IMR-90 (cell line): ENCODE measurements around the gene DYNLT5. TPM values are rescaled to one million over a fixed set of nuclear protein-coding genes. Genes with fewer than 3 reads are reported as not detected.

Experiments
- ATAC-seq: fragments of 200-7000 bp; cut with Tn5 transposase; 2 replicates; pipeline ENCODE4 v1.9.1; 2020; ENCODE audit warnings: low read depth, mild to moderate bottlenecking, moderate library complexity
- BruUV-seq: library from RNA; stranded (reverse); fragments of 400-500 nt; replicated peaks from 2 replicates; lab custom pipeline; 2021; lab: Mats Ljungman, UMichigan
- CTCF ChIA-PET: fragments of 300-600 bp; formaldehyde crosslinking; extraction: SDS; loops from one replicate; lab custom pipeline; 2021; ENCODE audit warnings: antibody characterized with exemption; lab: Yijun Ruan, JAX
- POLR2A ChIA-PET: fragments of 300-600 bp; sonication (Branson Sonifier 250); formaldehyde crosslinking; loops from one replicate; lab custom pipeline; 2022; ENCODE audit warnings: antibody characterized with exemption; ENCODE audit not compliant: unreplicated experiment; lab: Charles Lee
- DNase-seq: peaks from one replicate; pipeline ENCODE4 v3.0.0; 2013
- H2AFZ ChIP-seq: replicated peaks from 2 replicates; pipeline ENCODE3; 2013; ENCODE audit warnings: low read length, mild to moderate bottlenecking; ENCODE audit not compliant: poor library complexity
- H2AK5ac ChIP-seq: 2 replicates; pipeline ENCODE4 v1.6.1; 2013; ENCODE audit warnings: low read depth, low read length, inconsistent platforms
- H2AK9ac ChIP-seq: replicated peaks from 2 replicates; pipeline ENCODE3; 2013; ENCODE audit warnings: mild to moderate bottlenecking, low read depth, low read length, moderate library complexity; ENCODE audit not compliant: poor library complexity
- H2BK120ac ChIP-seq: 2 replicates; pipeline ENCODE4 v1.6.1; 2013; ENCODE audit warnings: low read depth, low read length, inconsistent platforms
- H2BK15ac ChIP-seq: 3 replicates; pipeline ENCODE4 v1.6.1; 2013; ENCODE audit warnings: low read depth, low read length, inconsistent platforms
- H2BK20ac ChIP-seq: 2 replicates; pipeline ENCODE4 v1.6.1; 2013; ENCODE audit warnings: low read depth, mild to moderate bottlenecking, inconsistent platforms, low read length, moderate library complexity
- H2BK5ac ChIP-seq: 2 replicates; pipeline ENCODE4 v1.6.1; 2013; ENCODE audit warnings: mild to moderate bottlenecking, low read depth, low read length, inconsistent platforms; ENCODE audit not compliant: poor library complexity, severe bottlenecking
- H3K14ac ChIP-seq: replicated peaks from 2 replicates; pipeline ENCODE4 v1.6.1; 2013; ENCODE audit warnings: low read depth, low read length, inconsistent platforms
- H3K18ac ChIP-seq: 2 replicates; pipeline ENCODE4 v1.6.1; 2013; ENCODE audit warnings: low read depth, low read length, control low read depth
- H3K23ac ChIP-seq: 2 replicates; pipeline ENCODE4 v1.6.1; 2013; ENCODE audit warnings: low read depth, low read length, inconsistent platforms
- H3K27ac ChIP-seq: 2 replicates; pipeline ENCODE4 v1.5.1; 2013; ENCODE audit warnings: mild to moderate bottlenecking, control low read depth, low read length; ENCODE audit not compliant: insufficient read depth
- H3K27me3 ChIP-seq: 2 replicates; pipeline ENCODE4 v1.6.1; 2013; ENCODE audit warnings: low read length; ENCODE audit not compliant: control insufficient read depth, insufficient read depth
- H3K36me3 ChIP-seq: 2 replicates; pipeline ENCODE4 v1.6.1; 2013; ENCODE audit warnings: low read length, mixed read lengths; ENCODE audit not compliant: control insufficient read depth, insufficient read depth
- H3K4ac ChIP-seq: 2 replicates; pipeline ENCODE4 v1.6.1; 2013; ENCODE audit warnings: low read depth, low read length, inconsistent platforms
- H3K4me1 ChIP-seq: 2 replicates; pipeline ENCODE4 v1.6.1; 2013; ENCODE audit warnings: low read length, mixed read lengths; ENCODE audit not compliant: control insufficient read depth, insufficient read depth
- H3K4me2 ChIP-seq: 2 replicates; pipeline ENCODE4 v1.6.1; 2013; ENCODE audit warnings: low read depth, mild to moderate bottlenecking, control low read depth, low read length, moderate library complexity
- H3K4me3 ChIP-seq: 2 replicates; pipeline ENCODE4 v1.5.1; 2013; ENCODE audit warnings: low read depth, mild to moderate bottlenecking, control low read depth, low read length, moderate library complexity; ENCODE audit not compliant: insufficient read depth
- H3K56ac ChIP-seq: 2 replicates; pipeline ENCODE4 v1.6.1; 2013; ENCODE audit warnings: low read length, inconsistent platforms; ENCODE audit not compliant: insufficient read depth; ENCODE audit errors: extremely low read depth
- H3K79me1 ChIP-seq, 2 experiments: 2 replicates each; pipeline ENCODE4 v1.6.1; 2013; ENCODE audit warnings: low read length in 2 of 2, inconsistent platforms in 1 of 2, low read depth in 1 of 2
- H3K9ac ChIP-seq: 2 replicates; pipeline ENCODE4 v1.6.1; 2013; ENCODE audit warnings: low read depth, low read length, control low read depth
- H3K9me1 ChIP-seq: 2 replicates; pipeline ENCODE4 v1.6.1; 2013; ENCODE audit warnings: low read length, inconsistent platforms; ENCODE audit not compliant: insufficient read depth
- H3K9me3 ChIP-seq: 2 replicates; pipeline ENCODE4 v1.6.1; 2013; ENCODE audit warnings: low read length; ENCODE audit not compliant: control insufficient read depth, insufficient read depth
- H4K20me1 ChIP-seq: 2 replicates; pipeline ENCODE4 v1.6.1; 2013; ENCODE audit warnings: low read length, inconsistent platforms; ENCODE audit not compliant: insufficient read depth
- H4K5ac ChIP-seq: 2 replicates; pipeline ENCODE4 v1.6.1; 2013; ENCODE audit warnings: mild to moderate bottlenecking, low read depth, low read length, control low read depth
- H4K8ac ChIP-seq, 2 experiments: 2 replicates each; pipeline ENCODE4 v1.6.1; 2013; ENCODE audit warnings: low read depth in 2 of 2, low read length in 2 of 2, control low read depth in 1 of 2, inconsistent platforms in 1 of 2
- H4K91ac ChIP-seq: 2 replicates; pipeline ENCODE4 v1.6.1; 2013; ENCODE audit warnings: low read depth, low read length, inconsistent platforms; ENCODE audit not compliant: insufficient read depth
- BHLHE40 ChIP-seq: fragments of 150-350 bp; IDR thresholded peaks from 2 replicates; pipeline ENCODE4 v1.6.1; 2016; ENCODE audit warnings: mild to moderate bottlenecking, low read depth, low read length
- CHD1 ChIP-seq: IDR thresholded peaks from 2 replicates; pipeline ENCODE4 v1.6.1; 2012; ENCODE audit warnings: low read depth, low read length, improper control_type of control experiment
- ELK1 ChIP-seq: fragments of 150-350 bp; IDR thresholded peaks from 2 replicates; pipeline ENCODE4 v1.6.1; 2016; ENCODE audit warnings: low read depth, mild to moderate bottlenecking, low read length, moderate library complexity, borderline replicate concordance
- FOS ChIP-seq: fragments of 150-350 bp; IDR thresholded peaks from 2 replicates; pipeline ENCODE4 v1.6.1; 2016; ENCODE audit warnings: low read depth, low read length
- MAFK ChIP-seq: IDR thresholded peaks from 2 replicates; pipeline ENCODE4 v1.6.1; 2012; ENCODE audit warnings: low read depth, low read length, improper control_type of control experiment
- MAZ ChIP-seq: IDR thresholded peaks from 2 replicates; pipeline ENCODE4 v1.6.1; 2012; ENCODE audit warnings: low read depth, mild to moderate bottlenecking, low read length, improper control_type of control experiment, moderate library complexity, borderline replicate concordance
- MXI1 ChIP-seq: IDR thresholded peaks from 2 replicates; pipeline ENCODE4 v1.6.1; 2012; ENCODE audit warnings: low read depth, mild to moderate bottlenecking, low read length, moderate library complexity, borderline replicate concordance
- NFE2L2 ChIP-seq: fragments of 150-350 bp; IDR thresholded peaks from 2 replicates; pipeline ENCODE4 v1.6.1; 2016; ENCODE audit warnings: low read depth, mild to moderate bottlenecking, low read length
- RAD21 ChIP-seq: IDR thresholded peaks from 2 replicates; pipeline ENCODE4 v1.6.1; 2012; ENCODE audit warnings: low read length, improper control_type of control experiment
- RCOR1 ChIP-seq: IDR thresholded peaks from 2 replicates; pipeline ENCODE4 v1.6.1; 2012; ENCODE audit warnings: mild to moderate bottlenecking, low read length, improper control_type of control experiment; ENCODE audit not compliant: insufficient replicate concordance
- RFX5 ChIP-seq: IDR thresholded peaks from 2 replicates; pipeline ENCODE4 v1.8.0; 2012; ENCODE audit warnings: low read depth, mild to moderate bottlenecking, low read length, moderate library complexity
- SMC3 ChIP-seq: fragments of 150-350 bp; IDR thresholded peaks from 2 replicates; pipeline ENCODE4 v1.6.1; 2016; ENCODE audit warnings: low read depth, mild to moderate bottlenecking, antibody characterized with exemption, low read length, moderate library complexity
- USF2 ChIP-seq: fragments of 150-350 bp; IDR thresholded peaks from 2 replicates; pipeline ENCODE4 v1.6.1; 2017; ENCODE audit warnings: mild to moderate bottlenecking, antibody characterized with exemption, low read length, low read depth
- WGBS, 2 experiments: methylation state at CpG; one replicate each; pipeline versions ENCODE4 v1.1.5 to v1.1.7; 2013; ENCODE audit warnings: missing lambda C conversion rate in 2 of 2; ENCODE audit not compliant: insufficient read length in 1 of 2; ENCODE audit errors: extremely low coverage in 2 of 2; 5-methylcytosine and 5-hydroxymethylcytosine counted together
- dilution Hi-C: fragments of 300-500 bp; cut with HindIII; formaldehyde crosslinking; loops from one replicate; pipeline ENCODE4 v1.14.3; 2018; ENCODE audit warnings: low sequenced_read_pairs; ENCODE audit not compliant: unreplicated experiment
- in situ Hi-C: fragments of 300-500 bp; cut with MboI; formaldehyde crosslinking; loops from 3 replicates; pipeline ENCODE4 v1.14.3; 2019; ENCODE audit warnings: low sequenced_read_pairs, inconsistent platforms, mixed read lengths
- intact Hi-C: fragments of 100-400 bp; cut with micrococcal nuclease; formaldehyde crosslinking; loops from 2 replicates; pipeline ENCODE4 v1.10.0; 2022
- polyA plus RNA-seq, 3 experiments: library from polyadenylated mRNA; depleted of rRNA; stranded (reverse); fragments of >200 nt; gene quantifications; 2 replicates each; pipeline ENCODE4 v1.2.3, GENCODE V29; 2012; ENCODE audit warnings: low replicate concordance in 1 of 3
- total RNA-seq: library from RNA; depleted of rRNA; stranded (reverse); fragments of >200 nt; gene quantifications from 2 replicates; pipeline ENCODE4 v1.2.3, GENCODE V29; 2012
- TF ChIP-seq, protein P1 (sequence below): conservative IDR thresholded peaks from 2 replicates; pipeline ENCODE4 v1.5.1; 2012; ENCODE audit warnings: mild to moderate bottlenecking, low read depth, low read length, improper control_type of control experiment

Gene DYNLT5
- total and polyA plus RNA-seq, 2 of the 4 experiments (the other 2 are of a cell fraction), result 0.12 to 0.18 TPM

DNA sequence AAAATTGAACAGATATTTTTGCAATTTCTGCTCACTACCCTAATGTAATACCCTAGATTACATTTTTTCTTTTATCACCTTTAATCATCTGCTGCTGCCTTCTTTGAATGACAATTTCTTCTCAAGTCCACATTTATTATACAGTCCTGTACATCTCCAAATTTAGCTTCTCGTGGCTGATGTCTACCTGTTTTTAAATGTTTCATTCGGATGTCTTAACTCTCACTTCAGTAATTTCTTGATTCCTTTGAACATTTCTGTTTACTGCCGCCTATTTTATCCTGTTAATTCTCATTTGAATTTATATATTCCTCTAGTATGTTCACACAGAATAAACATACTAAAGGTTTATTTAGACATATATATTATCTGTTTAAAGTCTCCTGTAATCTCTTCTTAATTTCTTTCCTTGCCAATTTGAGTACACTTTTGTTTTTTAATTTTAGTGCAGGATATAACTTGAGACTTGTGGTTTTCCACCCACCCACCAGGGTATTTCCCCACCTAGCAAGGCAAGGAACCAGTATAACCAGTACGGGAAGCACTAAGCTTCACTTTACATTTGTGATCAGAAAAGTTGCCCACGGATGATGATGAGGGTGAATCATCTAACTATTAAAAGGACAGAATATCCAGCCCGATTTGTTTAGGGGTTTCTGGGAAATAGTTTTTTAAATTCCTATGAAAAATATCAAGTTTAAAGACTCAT lies 36.1 kb downstream of the DYNLT5 start:
- Histone ChIP-seq H3K79me1 (no peaks in the 10 kb centered on the region), H3K4ac (no peak overlapping the region), H3K4me1 (no peaks in the 10 kb centered on the region), H2AFZ (no peak overlapping the region), H2AK9ac (no peak overlapping the region), H3K18ac (no peak overlapping the region), H2BK15ac (no peak overlapping the region), H3K4me2 (no peak overlapping the region), H3K27me3 (no peaks in the 10 kb centered on the region), H4K20me1 (no peaks in the 10 kb centered on the region), H3K9me3 (no peaks in the 10 kb centered on the region), H3K14ac (no peak overlapping the region), H3K9me1 (no peaks in the 10 kb centered on the region), H3K23ac (no peak overlapping the region), H2AK5ac (no peak overlapping the region), H2BK5ac (no peak overlapping the region), H4K5ac (no peak overlapping the region), H4K8ac (no peak overlapping the region), H3K9ac (no peak overlapping the region), H3K36me3 (no peaks in the 10 kb centered on the region), H3K56ac (no peak overlapping the region), H4K91ac (no peak overlapping the region), H2BK120ac (no peak overlapping the region), H3K27ac (no peak overlapping the region), H3K4me3 (no peak overlapping the region), H2BK20ac (no peak overlapping the region)
- dilution Hi-C loops (no loop called here), intact Hi-C loops (no loop called here), in situ Hi-C loops (no loop called here)
- WGBS, 2 experiments, result no CpG with 5 or more reads among the region's 6 CpGs
- ATAC-seq, result no peak
- CTCF ChIA-PET, result no interaction called here
- no TSS peak for BruUV-seq
- POLR2A ChIA-PET, result interaction anchor here (0.7 kb wide), 1 partner anchor 189 kb away, joined by 3 read pairs; no protein-coding TSS in a partner anchor
- DNase-seq, result no peak
- TF ChIP-seq MXI1 (no peak), ELK1 (no peak), USF2 (no peak), CHD1 (no peak), BHLHE40 (no peak), FOS (no peak), NFE2L2 (no peak), RAD21 (no peak), RFX5 (no peak), RCOR1 (no peak), MAZ (no peak), MAFK (no peak), SMC3 (no peak)
- TF ChIP-seq, protein P1, sequence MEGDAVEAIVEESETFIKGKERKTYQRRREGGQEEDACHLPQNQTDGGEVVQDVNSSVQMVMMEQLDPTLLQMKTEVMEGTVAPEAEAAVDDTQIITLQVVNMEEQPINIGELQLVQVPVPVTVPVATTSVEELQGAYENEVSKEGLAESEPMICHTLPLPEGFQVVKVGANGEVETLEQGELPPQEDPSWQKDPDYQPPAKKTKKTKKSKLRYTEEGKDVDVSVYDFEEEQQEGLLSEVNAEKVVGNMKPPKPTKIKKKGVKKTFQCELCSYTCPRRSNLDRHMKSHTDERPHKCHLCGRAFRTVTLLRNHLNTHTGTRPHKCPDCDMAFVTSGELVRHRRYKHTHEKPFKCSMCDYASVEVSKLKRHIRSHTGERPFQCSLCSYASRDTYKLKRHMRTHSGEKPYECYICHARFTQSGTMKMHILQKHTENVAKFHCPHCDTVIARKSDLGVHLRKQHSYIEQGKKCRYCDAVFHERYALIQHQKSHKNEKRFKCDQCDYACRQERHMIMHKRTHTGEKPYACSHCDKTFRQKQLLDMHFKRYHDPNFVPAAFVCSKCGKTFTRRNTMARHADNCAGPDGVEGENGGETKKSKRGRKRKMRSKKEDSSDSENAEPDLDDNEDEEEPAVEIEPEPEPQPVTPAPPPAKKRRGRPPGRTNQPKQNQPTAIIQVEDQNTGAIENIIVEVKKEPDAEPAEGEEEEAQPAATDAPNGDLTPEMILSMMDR, result no peak
